HCT116 (cell line): ENCODE data around the gene ZNF600. TPM values are rescaled to one million over a fixed set of nuclear protein-coding genes. Genes with fewer than 3 reads are reported as not detected.
"Not testable (repeated sequence)": the region's sequence is repeated elsewhere in the genome, so short reads cannot be mapped to it uniquely, and the experiment has no call there.

Source experiments
- ATAC-seq: fragments of 200-7000 bp; cut with Tn5 transposase; 2 replicates; pipeline ENCODE4 v1.9.1; 2020; ENCODE audit warnings: mild to moderate bottlenecking, moderate library complexity
- Bru-seq: library from RNA; stranded (reverse); fragments of 400-500 nt; gene quantifications from one replicate; lab custom pipeline; 2021; lab: Mats Ljungman, UMichigan
- BruChase-seq, 2 experiments: library from RNA; stranded (reverse); fragments of 400-500 nt; gene quantifications; one replicate each; lab custom pipeline; 2021; lab: Mats Ljungman, UMichigan
- BruUV-seq: library from RNA; stranded (reverse); fragments of 400-500 nt; replicated peaks from 2 replicates; lab custom pipeline; 2021; lab: Mats Ljungman, UMichigan
- CTCF ChIA-PET: fragments of 300-600 bp; sonication (Branson Sonifier 250); formaldehyde crosslinking; loops from one replicate; lab custom pipeline; 2021; ENCODE audit warnings: antibody characterized with exemption; lab: Charles Lee
- POLR2A ChIA-PET: fragments of 300-600, 350-600 bp; sonication (Branson Sonifier 250); formaldehyde crosslinking; loops from one replicate; lab custom pipeline; 2021; ENCODE audit warnings: antibody characterized with exemption; lab: Charles Lee
- RAD21 ChIA-PET, 2 experiments: fragments of 300-600 bp; sonication (Branson Sonifier 250); formaldehyde crosslinking; loops; one replicate each; lab custom pipeline; 2023; ENCODE audit warnings: low total read pairs in 2 of 2; ENCODE audit not compliant: uncharacterized antibody in 2 of 2, unreplicated experiment in 2 of 2, low non-redundant PET in 1 of 2; lab: Charles Lee
- DNase-seq: peaks from one replicate; pipeline ENCODE4 v3.0.0-alpha.2; 2010; ENCODE audit warnings: low read depth, low spot score
- H2AFZ ChIP-seq: fragments of 200-600 bp; shearing (Covaris generic), sonication (generic); 2 replicates; pipeline ENCODE4 v1.6.1; 2017; ENCODE audit warnings: low read depth, mixed run types, mixed read lengths, antibody characterized with exemption, low read length; ENCODE audit not compliant: poor library complexity, severe bottlenecking
- H3K27ac ChIP-seq: 2 replicates; pipeline ENCODE4 v1.5.1; 2012; ENCODE audit warnings: low read depth, low read length
- H3K27me3 ChIP-seq: fragments of 200-600 bp; sonication (generic); 2 replicates; pipeline ENCODE4 v1.6.1; 2016; ENCODE audit warnings: mixed run types, low read length, mixed read lengths; ENCODE audit not compliant: insufficient read depth
- H3K36me3 ChIP-seq, 2 experiments: fragments of 200-500 bp in 1 of 2; fragments of 200-600 bp in 1 of 2; sonication (Bioruptor generic) in 1 of 2; sonication (generic) in 1 of 2; 2 replicates each; pipeline versions ENCODE4 v1.5.1 to v1.6.1; 2014 to 2016; ENCODE audit warnings: low read length in 2 of 2, inconsistent platforms in 1 of 2, mixed read lengths in 1 of 2, mixed run types in 1 of 2; ENCODE audit not compliant: insufficient read depth in 2 of 2, control insufficient read depth in 1 of 2
- H3K4me1 ChIP-seq, 2 experiments: fragments of 200-600 bp in 1 of 2; sonication (generic) in 1 of 2; 2 replicates each; pipeline versions ENCODE4 v1.5.1 to v1.6.1; 2012 to 2017; ENCODE audit warnings: low read length in 2 of 2, inconsistent platforms in 1 of 2, mild to moderate bottlenecking in 1 of 2, mixed read lengths in 1 of 2, mixed run types in 1 of 2, moderate library complexity in 1 of 2; ENCODE audit not compliant: insufficient read depth in 2 of 2, control insufficient read depth in 1 of 2
- H3K4me2 ChIP-seq: fragments of 200-600 bp; sonication (generic); 2 replicates; pipeline ENCODE4 v1.6.1; 2017; ENCODE audit warnings: mixed run types, low read length, mixed read lengths
- H3K4me3 ChIP-seq, 2 experiments: fragments of 200-600 bp in 1 of 2; sonication (generic) in 1 of 2; replicated peaks in 1 of 2; 2 replicates each; pipeline ENCODE4 v1.5.1; 2011 to 2016; ENCODE audit warnings: low read length in 2 of 2, control low read depth in 1 of 2, low read depth in 1 of 2, mild to moderate bottlenecking in 1 of 2, mixed read lengths in 1 of 2, mixed run types in 1 of 2
- H3K79me2 ChIP-seq: fragments of 200-600 bp; sonication (generic); 2 replicates; pipeline ENCODE4 v1.6.1; 2017; ENCODE audit warnings: mild to moderate bottlenecking, mixed run types, low read length, moderate library complexity, mixed read lengths; ENCODE audit not compliant: insufficient read depth
- H3K9ac ChIP-seq: fragments of 200-600 bp; sonication (generic); 2 replicates; pipeline ENCODE4 v1.6.1; 2016; ENCODE audit warnings: low read length, mixed read lengths
- H3K9me2 ChIP-seq: fragments of 200-600 bp; sonication (generic), shearing (Covaris generic); 2 replicates; pipeline ENCODE4 v1.6.1; 2017; ENCODE audit warnings: mixed run types, mild to moderate bottlenecking, moderate library complexity; ENCODE audit not compliant: insufficient read depth
- H3K9me3 ChIP-seq, 2 experiments: fragments of 200-500 bp in 1 of 2; fragments of 200-600 bp in 1 of 2; sonication (Bioruptor generic) in 1 of 2; sonication (generic) in 1 of 2; 2 replicates each; pipeline ENCODE4 v1.6.1; 2014 to 2017; ENCODE audit warnings: low read length in 2 of 2, mixed read lengths in 2 of 2, inconsistent platforms in 1 of 2, low read depth in 1 of 2, mild to moderate bottlenecking in 1 of 2, mixed run types in 1 of 2, moderate library complexity in 1 of 2; ENCODE audit not compliant: control insufficient read depth in 1 of 2, insufficient read depth in 1 of 2
- H4K20me1 ChIP-seq: fragments of 200-600 bp; sonication (generic), shearing (Covaris generic); 2 replicates; pipeline ENCODE4 v1.6.1; 2017; ENCODE audit warnings: mixed run types, mild to moderate bottlenecking, moderate library complexity; ENCODE audit not compliant: insufficient read depth
- ELF1 ChIP-seq: IDR thresholded peaks from 2 replicates; pipeline ENCODE4 v1.6.1; 2012; ENCODE audit warnings: low read depth, borderline replicate concordance
- POLR2AphosphoS5 ChIP-seq: IDR thresholded peaks from 2 replicates; pipeline ENCODE4 v1.6.1; 2011; ENCODE audit warnings: mild to moderate bottlenecking, low read depth, low read length, moderate library complexity
- intact Hi-C: fragments of 100-400 bp; cut with micrococcal nuclease; formaldehyde crosslinking; loops from 2 replicates; pipeline ENCODE4 v1.10.0; 2022
- long read RNA-seq: library from polyadenylated mRNA; unstranded; transcript quantifications from one replicate; pipeline ENCODE4 v2.0.0, GENCODE V29; 2021; ENCODE audit not compliant: unreplicated experiment
- polyA plus RNA-seq: library from polyadenylated mRNA; unstranded; fragments of >200 nt; gene quantifications from 2 replicates; pipeline ENCODE4 v1.2.1, GENCODE V29; 2012; ENCODE audit warnings: missing spikeins
- total RNA-seq: library from RNA; stranded (reverse); gene quantifications from one replicate; pipeline ENCODE4 v1.2.1, GENCODE V29; 2021; ENCODE audit not compliant: unreplicated experiment
- TF ChIP-seq, protein P1 (sequence below): IDR thresholded peaks from 2 replicates; pipeline ENCODE4 v1.6.1; 2012

The ZNF600 gene
- total RNA-seq, result 12.7 TPM
- 10.1 and 12.1 TPM in 2 replicates for polyA plus RNA-seq
- percentile 60 among the genes with signal in this experiment for Bru-seq, nascent RNA
- percentile 60 among the genes with signal in this experiment for BruChase-seq, experiment 1, labeled RNA remaining after a 6-hour chase
- BruChase-seq, experiment 2, labeled RNA remaining after a 2-hour chase, result percentile 57 among the genes with signal in this experiment
- long read RNA-seq, transcript ZNF600-208 (4 exons, 3,645 nt), result major isoform, 8 of 27 reads
- long read RNA-seq, partial matches to known transcripts, result 3 of 27 reads
- long read RNA-seq, other reads (novel, unspliced or antisense), result 13 of 27 reads

GRCh38 chr19:52786464-52787354 lies at the start of gene ZNF600:
ZNF600 (minus strand) TSS chr19:52786791; CDS start chr19:52778888, 7,903 bp downstream.
- H3K9ac ChIP-seq, result peak within 1 kb of the TSS; percentile 70
- BruUV-seq, H3K79me2 ChIP-seq, H3K9me3 ChIP-seq, POLR2A ChIA-PET, H3K36me3 ChIP-seq, intact Hi-C loops, H3K9me2 ChIP-seq, CTCF ChIA-PET, H3K27me3 ChIP-seq, H4K20me1 ChIP-seq, RAD21 ChIA-PET: not testable (repeated sequence)
- H3K4me2 ChIP-seq, result peak within 1 kb of the TSS; percentile 82
- H3K4me1 ChIP-seq, result peaks cover 0 to 10% of the 10 kb centered on the region in 2 experiments; a peak in 3 of 4 replicates
- peak; percentile 36 for DNase-seq
- peak within 1 kb of the TSS; percentile 85 for H2AFZ ChIP-seq
- peak within 1 kb of the TSS; percentile 74 to 76 for H3K4me3 ChIP-seq
- peak; percentile 99 for ATAC-seq
- TF ChIP-seq, protein P1, sequence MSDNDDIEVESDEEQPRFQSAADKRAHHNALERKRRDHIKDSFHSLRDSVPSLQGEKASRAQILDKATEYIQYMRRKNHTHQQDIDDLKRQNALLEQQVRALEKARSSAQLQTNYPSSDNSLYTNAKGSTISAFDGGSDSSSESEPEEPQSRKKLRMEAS, result peak; percentile 54; the same call in 1 of the 2 replicates
- peak; percentile 85 for TF ChIP-seq ELF1
- TF ChIP-seq POLR2AphosphoS5, result peak; percentile 83
- peak within 1 kb of the TSS; percentile 23; the same call in 1 of the 2 replicates for H3K27ac ChIP-seq

DNA sequence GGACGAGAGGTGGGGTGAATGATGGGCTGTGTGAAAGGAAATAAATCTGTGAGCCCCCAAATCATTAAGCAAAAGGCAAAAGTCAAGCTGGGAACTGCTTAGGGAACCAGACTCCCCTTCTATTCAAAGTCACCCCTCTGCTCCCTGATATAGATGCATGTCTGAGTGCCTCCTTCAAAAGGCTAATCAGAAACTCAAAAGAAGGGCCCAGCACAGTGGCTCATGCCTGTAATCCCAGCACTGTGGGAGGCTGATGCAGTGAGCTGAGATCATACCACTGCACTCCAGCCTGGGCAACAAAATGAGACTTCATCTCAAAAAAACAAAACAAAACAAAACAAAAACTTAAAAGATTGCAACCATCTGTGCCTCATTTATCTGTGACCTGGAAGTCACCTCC lies 47.7 kb upstream of the ZNF600 start:
- H3K79me2 ChIP-seq, H3K9me2 ChIP-seq, H2AFZ ChIP-seq, H3K4me3 ChIP-seq, BruUV-seq, H4K20me1 ChIP-seq, POLR2A ChIA-PET, intact Hi-C loops, H3K36me3 ChIP-seq, H3K9ac ChIP-seq, H3K4me1 ChIP-seq, H3K27me3 ChIP-seq, H3K4me2 ChIP-seq, DNase-seq, H3K27ac ChIP-seq, CTCF ChIA-PET, RAD21 ChIA-PET, ATAC-seq: not testable (repeated sequence)
- H3K9me3 ChIP-seq, result peaks cover 9 to 11% of the 10 kb centered on the region in 2 experiments; a peak in 2 of 4 replicates

DNA sequence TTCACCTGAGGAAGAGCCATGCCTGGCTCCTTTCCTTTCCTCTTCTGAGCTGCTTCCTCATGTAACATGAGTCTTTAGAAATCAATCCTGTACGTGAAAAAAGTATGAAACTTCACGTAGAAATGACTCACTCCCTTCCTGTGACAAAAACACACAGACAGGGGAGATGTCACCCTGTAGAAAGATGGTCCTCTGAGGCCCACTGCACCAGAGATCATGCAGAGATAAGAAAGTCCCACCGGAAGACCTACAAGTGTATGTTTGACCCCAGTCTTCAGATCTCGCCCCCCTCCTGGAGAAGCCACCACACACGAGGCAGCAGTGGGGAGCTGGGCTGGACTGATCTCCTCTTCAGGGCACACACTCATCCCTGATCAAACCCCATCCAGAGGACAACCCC lies 47.0 kb upstream of the ZNF600 start:
- H3K9me3 ChIP-seq, H3K4me2 ChIP-seq, DNase-seq, H2AFZ ChIP-seq, H3K79me2 ChIP-seq, RAD21 ChIA-PET, ATAC-seq, H3K4me1 ChIP-seq, CTCF ChIA-PET, H3K4me3 ChIP-seq, BruUV-seq, H3K27ac ChIP-seq, H4K20me1 ChIP-seq, H3K9ac ChIP-seq, H3K27me3 ChIP-seq, H3K9me2 ChIP-seq, intact Hi-C loops, POLR2A ChIA-PET, H3K36me3 ChIP-seq: not testable (repeated sequence)

DNA sequence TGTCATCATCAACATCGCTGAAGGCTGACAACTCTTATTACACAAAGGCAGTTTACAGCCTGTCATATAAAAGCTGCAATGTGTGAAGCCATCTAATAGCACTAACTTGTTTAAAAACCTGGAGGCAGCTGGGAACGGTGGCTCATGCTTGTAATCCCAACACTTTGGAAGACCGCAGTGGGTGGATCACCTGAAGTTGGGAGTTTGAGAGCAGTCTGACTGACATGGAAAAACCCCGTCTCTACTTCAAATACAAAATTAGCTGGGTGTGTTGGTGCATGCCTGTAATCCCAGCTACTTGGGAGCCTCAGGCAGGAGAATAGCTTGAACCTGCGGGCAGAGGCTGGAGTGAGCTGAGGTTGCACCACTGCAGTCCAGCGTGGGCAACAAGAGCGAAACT lies 43.3 kb upstream of the ZNF600 start:
- H4K20me1 ChIP-seq, H3K4me1 ChIP-seq, H3K27ac ChIP-seq, ATAC-seq, RAD21 ChIA-PET, H3K9me3 ChIP-seq, H3K27me3 ChIP-seq, H3K9ac ChIP-seq, CTCF ChIA-PET, intact Hi-C loops, H3K79me2 ChIP-seq, POLR2A ChIA-PET, BruUV-seq, H3K9me2 ChIP-seq, H3K4me2 ChIP-seq, H3K4me3 ChIP-seq, H2AFZ ChIP-seq, H3K36me3 ChIP-seq, DNase-seq: not testable (repeated sequence)
